ENCODE measurements around the gene ITIH1. TPM values are rescaled to one million over a fixed set of nuclear protein-coding genes. Genes with fewer than 3 reads are reported as not detected.

The ITIH1 gene
- total RNA-seq, 1 experiment from 2014 or later, result 0.31 TPM

DNA sequence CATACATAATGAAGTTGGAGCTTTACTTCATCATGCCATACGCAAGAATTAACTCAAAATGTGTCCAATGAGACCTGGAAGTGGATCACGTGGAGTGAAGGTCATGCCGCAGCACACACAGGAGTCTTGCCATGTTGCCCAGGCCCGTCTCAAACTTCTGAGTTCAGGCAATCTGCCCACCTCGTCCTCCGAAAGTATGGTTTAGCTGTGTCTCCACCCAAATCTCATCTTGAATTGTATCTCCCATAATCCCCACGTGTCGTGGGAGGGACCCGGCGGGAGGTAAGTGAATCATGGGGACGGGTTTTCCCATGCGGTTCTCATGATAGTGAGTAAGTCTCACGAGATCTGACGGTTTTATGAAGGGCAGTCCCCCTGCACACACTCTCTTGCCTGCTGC is 45.8 kb upstream of the ITIH1 start:
- H3K9me3 ChIP-seq (ENCODE audit: control insufficient read depth, insufficient read depth, low read depth, low read length), result peaks cover 7% of the 10 kb centered on the region; the same call in 1 of the 2 replicates
- ATAC-seq (no peak), DNase-seq (ENCODE audit: low read depth, low spot score) (no peak)
- H3K4me1 ChIP-seq (ENCODE audit: control insufficient read depth, insufficient read depth, low read length), result no peaks in the 10 kb centered on the region
- no peaks in the 10 kb centered on the region for H3K27me3 ChIP-seq (ENCODE audit: control insufficient read depth, insufficient read depth, low read length)
- BruUV-seq (replicated peaks), result no TSS peak
- TF ChIP-seq SIN3A (IDR thresholded peaks at IDR 0.05; ENCODE audit: borderline replicate concordance, insufficient read depth, low read depth, low read length), result no peak
- no peak for TF ChIP-seq TCF7L2 (IDR thresholded peaks at IDR 0.05; ENCODE audit: low read depth, low read length)
- TF ChIP-seq, protein P1, sequence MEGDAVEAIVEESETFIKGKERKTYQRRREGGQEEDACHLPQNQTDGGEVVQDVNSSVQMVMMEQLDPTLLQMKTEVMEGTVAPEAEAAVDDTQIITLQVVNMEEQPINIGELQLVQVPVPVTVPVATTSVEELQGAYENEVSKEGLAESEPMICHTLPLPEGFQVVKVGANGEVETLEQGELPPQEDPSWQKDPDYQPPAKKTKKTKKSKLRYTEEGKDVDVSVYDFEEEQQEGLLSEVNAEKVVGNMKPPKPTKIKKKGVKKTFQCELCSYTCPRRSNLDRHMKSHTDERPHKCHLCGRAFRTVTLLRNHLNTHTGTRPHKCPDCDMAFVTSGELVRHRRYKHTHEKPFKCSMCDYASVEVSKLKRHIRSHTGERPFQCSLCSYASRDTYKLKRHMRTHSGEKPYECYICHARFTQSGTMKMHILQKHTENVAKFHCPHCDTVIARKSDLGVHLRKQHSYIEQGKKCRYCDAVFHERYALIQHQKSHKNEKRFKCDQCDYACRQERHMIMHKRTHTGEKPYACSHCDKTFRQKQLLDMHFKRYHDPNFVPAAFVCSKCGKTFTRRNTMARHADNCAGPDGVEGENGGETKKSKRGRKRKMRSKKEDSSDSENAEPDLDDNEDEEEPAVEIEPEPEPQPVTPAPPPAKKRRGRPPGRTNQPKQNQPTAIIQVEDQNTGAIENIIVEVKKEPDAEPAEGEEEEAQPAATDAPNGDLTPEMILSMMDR (IDR thresholded peaks at IDR 0.05), result no peak
- TF ChIP-seq POLR2AphosphoS5 (IDR thresholded peaks at IDR 0.05; ENCODE audit: low read depth, low read length), result no peak
- TF ChIP-seq, protein P2, sequence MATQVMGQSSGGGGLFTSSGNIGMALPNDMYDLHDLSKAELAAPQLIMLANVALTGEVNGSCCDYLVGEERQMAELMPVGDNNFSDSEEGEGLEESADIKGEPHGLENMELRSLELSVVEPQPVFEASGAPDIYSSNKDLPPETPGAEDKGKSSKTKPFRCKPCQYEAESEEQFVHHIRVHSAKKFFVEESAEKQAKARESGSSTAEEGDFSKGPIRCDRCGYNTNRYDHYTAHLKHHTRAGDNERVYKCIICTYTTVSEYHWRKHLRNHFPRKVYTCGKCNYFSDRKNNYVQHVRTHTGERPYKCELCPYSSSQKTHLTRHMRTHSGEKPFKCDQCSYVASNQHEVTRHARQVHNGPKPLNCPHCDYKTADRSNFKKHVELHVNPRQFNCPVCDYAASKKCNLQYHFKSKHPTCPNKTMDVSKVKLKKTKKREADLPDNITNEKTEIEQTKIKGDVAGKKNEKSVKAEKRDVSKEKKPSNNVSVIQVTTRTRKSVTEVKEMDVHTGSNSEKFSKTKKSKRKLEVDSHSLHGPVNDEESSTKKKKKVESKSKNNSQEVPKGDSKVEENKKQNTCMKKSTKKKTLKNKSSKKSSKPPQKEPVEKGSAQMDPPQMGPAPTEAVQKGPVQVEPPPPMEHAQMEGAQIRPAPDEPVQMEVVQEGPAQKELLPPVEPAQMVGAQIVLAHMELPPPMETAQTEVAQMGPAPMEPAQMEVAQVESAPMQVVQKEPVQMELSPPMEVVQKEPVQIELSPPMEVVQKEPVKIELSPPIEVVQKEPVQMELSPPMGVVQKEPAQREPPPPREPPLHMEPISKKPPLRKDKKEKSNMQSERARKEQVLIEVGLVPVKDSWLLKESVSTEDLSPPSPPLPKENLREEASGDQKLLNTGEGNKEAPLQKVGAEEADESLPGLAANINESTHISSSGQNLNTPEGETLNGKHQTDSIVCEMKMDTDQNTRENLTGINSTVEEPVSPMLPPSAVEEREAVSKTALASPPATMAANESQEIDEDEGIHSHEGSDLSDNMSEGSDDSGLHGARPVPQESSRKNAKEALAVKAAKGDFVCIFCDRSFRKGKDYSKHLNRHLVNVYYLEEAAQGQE (IDR thresholded peaks at IDR 0.05; ENCODE audit: insufficient read depth in 1 of 2, low read depth in 2 of 2, low read length in 1 of 2), result no peak
- in situ Hi-C loops (cut with HindIII; ENCODE audit: low pct_unique_long_range_greater_than_20kb, low sequenced_read_pairs) (no loop called here), intact Hi-C loops (cut with micrococcal nuclease; ENCODE audit: unreplicated experiment) (no loop called here)
- no peak overlapping the region for H3K4me3 ChIP-seq (ENCODE audit: low read depth in 2 of 2, low read length in 2 of 2)
- no peak overlapping the region for H3K27ac ChIP-seq (ENCODE audit: low read length)
- H3K36me3 ChIP-seq (ENCODE audit: control insufficient read depth, insufficient read depth, low read length), result peaks cover 7% of the 10 kb centered on the region; the same call in 1 of the 2 replicates
- CTCF ChIA-PET, result no interaction called here
- POLR2A ChIA-PET, result no interaction called here

DNA sequence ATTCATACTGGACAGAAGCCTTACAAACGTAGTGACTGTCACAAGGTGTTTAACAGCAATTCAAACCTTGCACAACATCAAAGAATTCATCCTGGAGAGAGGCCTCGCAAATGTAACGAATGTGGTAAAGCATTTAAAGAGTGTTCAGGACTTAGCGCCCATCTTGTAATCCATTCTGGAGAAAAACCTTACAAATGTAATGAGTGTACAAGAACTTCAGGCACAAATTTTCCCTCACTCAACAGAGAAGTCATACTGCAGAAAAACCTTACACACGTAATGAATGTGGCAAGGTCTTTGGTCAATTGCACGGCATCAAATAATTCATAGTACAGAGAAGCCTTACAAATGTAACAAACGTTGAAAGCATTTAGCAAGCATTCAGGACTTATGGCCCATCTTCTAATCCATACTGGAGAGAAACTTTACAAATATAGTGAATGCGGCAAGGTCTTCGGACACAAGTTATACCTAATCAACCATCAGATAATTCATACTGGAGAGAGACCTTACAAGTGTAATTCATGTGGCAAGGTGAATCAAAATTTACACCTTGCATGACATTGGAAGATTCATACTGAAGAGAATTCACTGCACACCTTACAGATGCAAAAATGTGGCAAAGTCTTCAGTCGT is 44.0 kb upstream of the ITIH1 start:
- no peak for ATAC-seq
- no peak overlapping the region for H3K27ac ChIP-seq (ENCODE audit: low read length)
- no TSS peak for BruUV-seq (replicated peaks)
- CTCF ChIA-PET, result no interaction called here
- POLR2A ChIA-PET, result no interaction called here
- TF ChIP-seq, protein P2 (IDR thresholded peaks at IDR 0.05; ENCODE audit: insufficient read depth in 1 of 2, low read depth in 2 of 2, low read length in 1 of 2), result no peak
- TF ChIP-seq SIN3A (IDR thresholded peaks at IDR 0.05; ENCODE audit: borderline replicate concordance, insufficient read depth, low read depth, low read length) (no peak), TCF7L2 (IDR thresholded peaks at IDR 0.05; ENCODE audit: low read depth, low read length) (no peak), POLR2AphosphoS5 (IDR thresholded peaks at IDR 0.05; ENCODE audit: low read depth, low read length) (no peak)
- TF ChIP-seq, protein P1 (IDR thresholded peaks at IDR 0.05), result no peak
- intact Hi-C loops (cut with micrococcal nuclease; ENCODE audit: unreplicated experiment), result no loop called here
- in situ Hi-C loops (cut with HindIII; ENCODE audit: low pct_unique_long_range_greater_than_20kb, low sequenced_read_pairs), result no loop called here
- H3K4me3 ChIP-seq (ENCODE audit: low read depth in 2 of 2, low read length in 2 of 2), result no peak overlapping the region
- H3K27me3 ChIP-seq (ENCODE audit: control insufficient read depth, insufficient read depth, low read length), result no peaks in the 10 kb centered on the region
- no peaks in the 10 kb centered on the region for H3K4me1 ChIP-seq (ENCODE audit: control insufficient read depth, insufficient read depth, low read length)
- H3K9me3 ChIP-seq (ENCODE audit: control insufficient read depth, insufficient read depth, low read depth, low read length), result peaks cover 7% of the 10 kb centered on the region; the same call in 1 of the 2 replicates
- peaks cover 7% of the 10 kb centered on the region; the same call in 1 of the 2 replicates for H3K36me3 ChIP-seq (ENCODE audit: control insufficient read depth, insufficient read depth, low read length)
- DNase-seq (ENCODE audit: low read depth, low spot score), result no peak

Data from Panc1 (cell line).